Hepatic stellate cell (primary cell): ENCODE data around the gene TDRD9.
"Not testable (repeated sequence)": the region's sequence is repeated elsewhere in the genome, so short reads cannot be mapped to it uniquely, and the experiment has no call there.

Experiments
- DNase-seq: peaks from one replicate; pipeline ENCODE4 v3.0.0; 2011; ENCODE audit warnings: low spot score

Gene TDRD9

DNA sequence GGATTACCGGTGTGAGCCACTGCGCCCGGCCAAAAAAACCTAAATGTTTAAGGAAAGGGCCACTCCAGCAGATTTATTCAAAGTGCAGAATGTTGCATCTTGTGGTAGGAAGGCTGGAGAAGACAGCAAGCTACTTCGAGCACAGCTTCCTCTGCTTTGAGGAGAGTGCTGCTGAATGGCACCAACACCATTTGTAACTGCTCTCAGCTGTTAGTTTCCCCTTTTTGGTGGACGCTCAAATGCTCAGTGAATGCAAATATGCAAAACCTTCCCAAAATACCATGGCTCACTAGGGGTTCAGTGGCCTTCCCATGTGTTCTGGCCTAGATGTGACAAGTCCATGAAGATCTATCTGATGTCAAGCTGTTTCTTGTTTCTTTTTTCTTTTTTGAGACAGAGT, 2.9 kb upstream of the TDRD9 start:
- no peak for DNase-seq

DNA sequence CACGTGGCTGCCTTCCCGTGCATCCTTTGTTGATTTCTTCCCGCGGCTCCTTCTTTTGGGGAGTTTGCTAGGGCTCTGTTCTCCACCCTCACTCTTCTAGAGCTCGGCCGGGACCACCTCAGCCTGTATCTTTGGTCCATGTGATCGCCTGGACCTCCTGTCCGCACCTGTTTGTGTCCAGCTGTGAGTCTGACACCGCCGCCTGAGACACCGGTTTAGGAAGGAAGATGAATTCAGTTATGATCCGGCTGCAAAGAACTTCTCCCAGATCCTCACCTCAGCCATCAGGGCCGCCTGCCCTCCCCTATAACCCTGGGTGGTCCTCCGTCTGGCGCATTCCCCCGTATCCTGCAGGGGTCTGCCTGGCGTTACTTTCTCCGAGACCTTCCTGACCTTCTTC, 690 bp upstream of the TDRD9 start:
- DNase-seq: no peak

DNA sequence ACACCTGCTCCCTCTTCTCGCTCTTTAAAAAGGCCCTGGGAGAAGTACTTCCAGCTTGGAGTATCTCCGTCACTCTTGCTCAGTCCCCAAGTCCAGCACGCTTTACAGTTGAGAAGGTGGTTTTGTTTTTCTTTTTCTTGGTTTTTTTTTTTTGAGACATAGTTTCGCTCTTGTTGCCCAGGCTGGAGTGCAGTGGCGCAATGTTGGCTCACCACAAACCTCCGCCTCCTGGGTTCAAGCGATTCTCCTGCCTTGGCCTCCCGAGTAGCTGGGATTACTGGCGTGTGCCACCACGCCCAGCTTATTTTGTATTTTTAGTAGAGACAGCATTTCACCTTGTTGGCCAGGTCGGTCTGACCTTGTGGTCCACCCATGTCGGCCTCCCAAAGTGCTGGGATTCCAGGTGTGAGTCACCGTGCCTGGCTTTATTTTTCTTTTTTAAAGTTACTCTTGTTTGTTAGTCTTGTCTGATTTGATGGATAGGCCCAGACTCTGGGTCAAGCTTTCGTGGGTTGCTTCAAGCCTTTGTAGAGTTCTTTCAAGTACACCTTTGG, 1.9 kb downstream of the TDRD9 start:
- no peak for DNase-seq

DNA sequence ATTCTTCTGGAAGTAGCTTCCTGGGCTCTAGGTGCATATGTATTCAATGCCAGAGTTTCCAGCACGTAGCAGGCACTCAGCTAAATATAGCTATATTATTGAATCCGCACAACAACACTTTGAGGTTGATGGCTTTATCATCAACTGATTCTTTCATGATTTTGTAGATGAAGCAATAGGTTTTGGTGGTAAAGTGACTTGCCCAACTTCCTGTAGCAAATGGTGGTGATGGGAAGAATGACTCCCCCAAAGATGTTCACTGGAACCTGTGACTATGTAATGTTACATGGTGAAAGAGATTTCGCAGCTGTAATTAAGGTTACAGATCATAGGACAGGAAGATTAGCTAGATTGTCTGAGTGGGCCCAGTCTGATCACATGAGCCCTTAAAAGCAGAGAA, 3.2 kb downstream of the TDRD9 start:
- DNase-seq: no peak

DNA sequence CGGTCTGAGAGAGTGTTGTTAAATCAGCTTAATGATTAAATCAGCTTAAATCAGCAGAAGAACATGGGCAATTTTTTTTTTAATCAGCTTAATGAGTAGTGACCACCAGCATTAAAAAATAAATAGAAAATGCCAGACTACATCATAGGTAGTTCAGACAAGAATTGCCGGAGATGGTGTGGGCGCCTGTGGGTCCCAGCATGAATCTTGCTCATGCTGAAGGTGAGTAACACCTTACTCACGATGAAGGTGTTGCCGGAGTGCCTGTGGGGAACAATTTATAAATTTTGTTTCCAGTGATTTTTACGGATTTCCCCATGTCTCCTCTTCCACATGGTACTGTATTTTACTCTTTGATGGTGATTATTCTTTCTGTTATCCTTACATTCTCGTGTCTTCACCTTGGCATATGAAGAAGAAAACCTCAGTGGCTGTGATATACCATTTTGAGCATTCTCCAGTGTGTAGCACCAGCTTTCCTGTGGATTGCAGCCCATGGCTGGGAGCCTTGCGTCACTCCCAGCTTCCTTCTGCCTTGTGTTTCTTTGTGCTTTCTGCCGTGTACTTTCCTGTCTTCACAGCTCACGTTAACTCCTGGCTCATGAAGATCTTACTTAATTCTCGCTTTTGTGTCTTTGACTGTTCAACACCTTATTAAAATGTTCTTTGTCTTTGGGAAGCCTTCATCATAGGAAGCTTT, 4.7 kb downstream of the TDRD9 start:
- no peak for DNase-seq

- no peak for DNase-seq
Measured at GRCh38 chr14:103935102-103935501, 6.8 kb downstream of the TDRD9 start.

- DNase-seq: no peak
Measured at GRCh38 chr14:103941462-103941861, 13.2 kb downstream of the TDRD9 start.

DNA sequence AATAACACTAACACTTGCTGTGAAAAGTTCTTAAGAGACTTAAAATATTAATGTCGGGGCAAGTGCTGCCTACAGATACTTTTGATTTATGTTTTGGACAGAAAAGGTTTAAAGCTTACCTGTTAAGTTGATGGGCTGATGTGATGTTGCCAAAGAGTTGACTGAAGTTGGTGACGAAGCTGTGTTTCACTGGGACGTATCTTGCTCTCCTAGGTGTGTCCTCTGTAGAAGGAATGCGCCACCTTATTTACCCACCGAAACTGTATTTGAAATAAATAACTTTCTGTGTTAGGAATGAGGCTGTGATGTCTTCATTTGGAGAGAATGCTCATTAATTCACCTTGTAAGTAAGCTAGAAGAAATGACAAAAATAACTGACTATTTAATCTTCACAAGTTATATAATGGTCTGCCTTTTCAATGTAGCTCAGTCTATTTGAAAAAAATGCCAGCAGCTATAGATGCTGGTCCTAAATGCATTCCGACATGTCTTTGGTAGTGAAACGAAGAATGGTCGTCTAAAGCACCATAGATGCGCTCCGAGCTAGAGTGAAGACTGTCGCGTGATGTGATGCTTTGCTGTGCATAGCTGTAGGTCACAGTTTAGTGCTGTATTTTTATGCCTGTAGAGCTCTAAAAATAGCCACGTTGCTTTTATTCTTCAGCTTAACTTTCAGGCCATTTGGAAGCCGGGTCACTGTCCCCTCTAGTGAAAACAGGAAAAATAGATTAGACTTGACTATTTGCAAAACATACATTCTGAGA, 13.9 kb downstream of the TDRD9 start, which contains the start of gene RD3L:
Gene RD3L, minus strand, starts transcription at position 557 of the 764 bp plus-strand sequence. CDS start 834 bp downstream, outside the sequence.
- no peak for DNase-seq

DNA sequence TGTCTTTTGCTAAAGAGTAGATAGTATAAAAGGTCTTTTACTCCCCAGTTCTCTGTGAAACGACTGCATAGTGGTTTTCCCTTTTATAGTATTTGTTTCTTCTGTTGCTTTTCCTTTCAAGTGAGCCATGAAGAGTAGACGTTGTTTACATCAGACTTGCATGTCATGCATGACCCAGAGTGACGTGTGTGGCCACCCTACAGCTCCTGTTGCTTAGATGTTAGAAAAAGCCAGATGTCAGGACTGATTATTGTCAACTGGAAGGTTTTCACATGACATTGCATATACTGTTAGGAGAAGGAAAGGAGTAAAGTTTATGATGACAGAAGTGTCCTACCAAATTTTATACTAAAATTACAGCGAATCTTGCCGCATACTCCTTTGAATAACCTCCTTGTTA, 15.4 kb downstream of the TDRD9 start:
- DNase-seq: no peak

GRCh38 chr14:103946975-103947374, 18.7 kb downstream of the TDRD9 start:
- no peak for DNase-seq

GRCh38 chr14:103948442-103948841, 20.2 kb downstream of the TDRD9 start:
- DNase-seq: no peak

DNA sequence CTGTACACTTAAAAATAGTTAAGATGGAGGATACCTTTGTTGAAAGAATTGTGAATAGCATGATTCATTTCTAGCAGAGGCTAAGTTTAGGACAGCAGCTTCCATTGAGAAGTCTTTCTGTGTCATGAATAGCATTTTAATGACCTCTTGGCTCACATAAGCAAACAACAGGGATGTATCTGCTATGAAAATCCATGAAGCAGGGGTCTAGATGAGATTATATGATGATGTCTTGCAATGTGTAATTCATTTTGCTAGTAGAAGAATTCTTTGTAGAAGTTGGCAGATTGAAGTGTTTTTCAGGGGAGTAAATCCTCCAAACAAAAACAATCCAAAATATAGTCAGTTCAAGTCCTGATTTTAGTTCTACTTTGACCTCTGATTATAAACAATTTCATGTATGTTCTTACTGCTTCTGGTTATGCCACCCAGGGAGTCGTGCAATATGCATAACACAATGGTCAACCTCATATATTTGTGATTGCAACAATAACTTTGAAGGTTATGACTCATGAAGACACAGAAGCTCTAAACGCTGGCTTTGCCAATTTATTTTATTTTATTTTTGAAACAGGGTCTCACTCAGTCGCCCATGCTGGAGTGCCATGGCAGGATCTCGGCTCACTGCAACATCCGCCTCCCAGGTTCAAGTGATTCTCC, 21.0 kb downstream of the TDRD9 start:
- DNase-seq: no peak

DNA sequence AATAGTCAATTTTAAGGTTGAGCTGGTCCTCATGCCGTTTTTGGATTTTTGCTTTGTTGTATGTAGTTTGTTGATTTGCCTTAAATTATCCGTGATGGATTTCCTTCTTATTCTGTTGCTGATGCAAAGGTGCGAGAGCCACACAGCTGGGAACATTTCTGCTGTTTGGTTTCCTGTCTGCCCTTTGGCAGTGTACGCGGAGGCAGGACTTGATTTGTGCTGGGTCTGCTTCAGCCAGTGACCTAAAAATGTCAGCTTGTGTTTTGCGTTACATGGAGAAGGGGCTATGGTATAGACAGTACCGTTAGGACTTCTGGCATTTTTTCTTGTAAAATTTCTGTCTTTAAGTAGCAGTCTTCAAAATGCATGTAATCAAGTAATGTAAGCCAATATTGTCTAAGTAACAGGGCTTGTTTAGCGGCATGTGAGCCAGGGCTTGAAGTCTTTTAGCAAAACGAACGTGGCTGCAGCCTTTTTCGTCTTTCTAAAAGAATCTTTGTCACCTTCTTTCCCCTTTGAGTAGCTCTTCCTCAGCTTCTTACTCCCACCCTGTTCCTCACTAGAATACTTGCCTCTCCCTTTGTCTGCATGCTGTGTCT, 32.3 kb downstream of the TDRD9 start:
- no peak for DNase-seq

DNA sequence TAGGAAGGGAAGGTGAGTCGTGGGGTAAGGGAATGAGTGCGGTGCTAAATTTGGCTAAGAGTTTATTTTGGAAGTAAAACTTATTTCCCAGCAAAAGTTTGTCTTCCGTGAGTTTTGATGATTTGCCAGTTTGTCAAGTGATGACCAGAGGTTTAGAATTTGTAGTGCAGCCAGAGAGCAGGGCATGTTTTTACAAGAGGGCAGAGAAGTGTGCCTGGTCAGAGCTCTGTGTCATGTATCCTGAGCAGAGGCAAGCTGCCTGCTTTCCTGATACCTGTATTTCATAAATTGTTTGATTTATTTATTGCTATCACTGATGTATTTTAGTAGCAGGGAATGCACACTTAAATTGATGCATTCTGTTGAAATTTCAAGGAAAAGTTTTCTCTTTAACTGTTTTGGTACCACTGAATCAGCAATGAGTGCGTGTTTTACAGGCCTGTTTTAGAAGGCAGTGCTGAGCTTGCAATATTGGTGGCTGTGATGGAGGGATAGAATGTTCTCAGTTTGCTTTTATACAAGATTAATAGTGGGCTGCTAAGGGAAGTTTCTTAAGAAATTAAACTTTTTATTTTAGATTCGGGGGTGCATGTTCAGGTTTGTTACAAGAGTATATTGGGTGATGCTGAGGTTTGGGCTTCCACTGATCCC, 33.8 kb downstream of the TDRD9 start:
- DNase-seq: no peak

DNA sequence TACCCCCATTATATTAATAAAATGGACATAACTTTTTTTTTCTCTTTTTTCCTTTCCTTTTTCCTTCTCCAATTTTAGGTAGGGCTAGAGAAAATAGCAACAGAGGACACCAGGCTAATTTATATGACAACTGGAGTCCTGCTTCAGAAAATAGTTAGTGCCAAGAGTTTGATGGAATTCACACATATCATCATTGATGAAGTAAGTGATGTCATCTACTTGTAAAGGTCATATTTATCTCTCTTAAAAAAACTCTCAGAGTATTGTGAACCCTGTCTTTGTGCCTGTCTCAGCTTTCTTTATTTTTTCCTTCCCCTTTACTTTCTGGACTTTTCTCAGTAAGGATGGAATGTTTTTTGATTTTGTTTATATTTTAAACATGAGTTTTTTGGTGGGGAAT, 38.4 kb downstream of the TDRD9 start:
- DNase-seq: no peak

DNA sequence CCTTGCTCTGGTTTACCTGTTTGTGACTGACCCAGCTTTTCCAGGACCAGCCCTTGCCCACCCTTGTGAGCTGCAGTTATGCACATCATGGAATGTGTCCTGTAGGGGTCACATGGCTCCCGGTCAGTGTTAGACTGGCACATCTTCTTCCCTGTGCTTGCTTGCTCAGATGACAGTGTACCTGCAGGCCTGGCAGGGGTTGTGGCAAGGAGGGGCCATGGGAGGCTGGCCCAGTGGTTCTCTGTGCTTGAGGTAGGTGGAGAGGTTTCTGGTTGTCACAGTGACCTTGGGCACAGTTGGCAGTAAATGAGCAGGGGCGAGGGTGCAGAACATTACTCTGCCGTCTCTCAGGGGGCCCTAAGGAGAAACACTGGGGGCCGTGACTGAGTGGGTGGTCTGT, 41.7 kb downstream of the TDRD9 start:
- DNase-seq: no peak

DNA sequence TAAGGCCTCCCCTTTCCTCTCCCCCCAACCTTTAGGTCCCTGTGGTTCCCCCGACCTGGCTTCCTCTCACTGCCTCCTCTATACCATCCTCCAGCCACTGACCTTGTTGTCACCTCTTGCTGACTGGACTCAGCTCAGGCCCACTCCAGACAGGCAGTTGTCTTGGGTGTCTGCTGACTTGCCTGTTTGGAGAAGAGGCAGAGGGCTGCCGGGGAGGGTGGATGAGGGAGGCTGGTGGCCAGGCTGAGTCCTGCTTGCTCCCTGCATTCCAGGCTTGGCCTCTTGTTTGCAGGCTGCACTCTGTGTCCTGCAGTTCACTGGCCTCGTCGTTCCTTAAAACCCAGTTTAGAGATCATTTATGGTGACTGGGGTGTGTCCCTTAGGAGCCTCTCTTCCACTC, 45.1 kb downstream of the TDRD9 start:
- DNase-seq: no peak

DNA sequence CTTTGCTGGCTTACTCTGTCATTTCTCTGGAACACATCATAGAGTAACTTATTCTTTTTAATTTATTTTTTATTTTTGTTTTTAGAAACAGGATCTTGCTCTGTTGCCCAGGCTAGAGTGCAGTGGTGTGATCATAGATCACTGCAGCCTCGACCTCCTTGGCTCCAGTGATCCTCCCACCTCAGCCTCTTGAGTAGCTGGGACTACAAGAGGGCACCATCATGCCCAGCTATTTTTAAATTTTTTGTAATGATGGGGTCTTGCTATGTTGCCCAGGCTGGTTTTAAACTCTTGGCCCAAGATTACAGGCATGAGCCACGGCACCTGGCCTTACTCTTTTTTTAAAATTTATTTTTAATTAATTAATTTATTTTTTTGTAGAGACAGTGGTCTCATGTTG, 46.3 kb downstream of the TDRD9 start:
- DNase-seq: no peak

DNA sequence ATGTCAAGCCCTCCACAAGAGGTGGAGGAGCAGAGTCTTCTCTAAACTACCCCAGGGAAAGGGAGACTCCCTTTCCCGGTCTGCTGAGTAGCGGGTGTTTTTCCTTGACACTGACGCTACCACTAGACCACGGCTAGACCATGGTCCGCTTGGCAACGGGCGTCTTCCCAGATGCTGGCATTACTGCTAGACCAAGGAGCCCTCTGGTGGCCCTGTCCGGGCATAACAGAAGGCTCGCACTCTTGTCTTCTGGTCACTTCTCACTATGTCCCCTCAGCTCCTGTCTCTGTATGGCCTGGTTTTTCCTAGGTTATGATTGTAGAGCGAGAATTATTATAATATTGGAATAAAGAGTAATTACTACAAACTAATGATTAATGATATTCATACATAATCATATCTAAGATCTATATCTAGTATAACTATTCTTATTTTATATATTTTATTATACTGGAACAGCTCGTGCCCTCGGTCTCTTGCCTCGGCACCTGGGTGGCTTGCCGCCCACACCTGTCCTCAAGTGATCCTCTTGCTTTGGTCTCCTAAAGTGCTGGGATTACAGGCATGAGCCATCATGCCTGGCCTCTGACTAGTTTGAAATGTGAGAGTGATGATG, 52.5 kb downstream of the TDRD9 start:
- not testable (repeated sequence) for DNase-seq

DNA sequence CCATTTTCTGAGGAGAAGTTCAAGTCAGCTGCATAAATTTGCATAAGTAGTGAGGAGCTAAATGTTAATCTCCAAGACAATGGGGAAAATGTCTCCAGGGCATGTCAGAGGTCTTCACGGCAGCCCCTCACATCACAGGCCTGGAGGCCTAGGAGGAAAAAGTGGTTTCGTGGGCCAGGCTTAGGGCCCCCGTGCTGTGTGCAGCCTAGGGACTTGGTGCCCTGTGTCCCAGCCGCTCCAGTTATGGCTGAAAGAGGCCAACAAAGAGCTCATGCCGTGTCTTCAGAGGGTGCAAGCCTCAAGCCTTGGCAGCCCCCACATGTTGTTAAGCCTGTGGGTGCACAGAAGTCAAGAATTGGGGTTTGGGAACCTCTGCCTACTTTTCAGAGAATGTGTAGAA, 55.9 kb downstream of the TDRD9 start:
- DNase-seq: no peak

- DNase-seq: no peak
Measured at GRCh38 chr14:103989034-103989433, 60.8 kb downstream of the TDRD9 start.
